ENCODE results near the gene EXD3. TPM values are rescaled to one million over a fixed set of nuclear protein-coding genes. Genes with fewer than 3 reads are reported as not detected.

The EXD3 gene
- total RNA-seq, 1 donor from 2014 or later: 19.5 TPM

GRCh38 chr9:137275588-137276472 is 147.1 kb downstream of the EXD3 start:
- TF ChIP-seq, protein P1, sequence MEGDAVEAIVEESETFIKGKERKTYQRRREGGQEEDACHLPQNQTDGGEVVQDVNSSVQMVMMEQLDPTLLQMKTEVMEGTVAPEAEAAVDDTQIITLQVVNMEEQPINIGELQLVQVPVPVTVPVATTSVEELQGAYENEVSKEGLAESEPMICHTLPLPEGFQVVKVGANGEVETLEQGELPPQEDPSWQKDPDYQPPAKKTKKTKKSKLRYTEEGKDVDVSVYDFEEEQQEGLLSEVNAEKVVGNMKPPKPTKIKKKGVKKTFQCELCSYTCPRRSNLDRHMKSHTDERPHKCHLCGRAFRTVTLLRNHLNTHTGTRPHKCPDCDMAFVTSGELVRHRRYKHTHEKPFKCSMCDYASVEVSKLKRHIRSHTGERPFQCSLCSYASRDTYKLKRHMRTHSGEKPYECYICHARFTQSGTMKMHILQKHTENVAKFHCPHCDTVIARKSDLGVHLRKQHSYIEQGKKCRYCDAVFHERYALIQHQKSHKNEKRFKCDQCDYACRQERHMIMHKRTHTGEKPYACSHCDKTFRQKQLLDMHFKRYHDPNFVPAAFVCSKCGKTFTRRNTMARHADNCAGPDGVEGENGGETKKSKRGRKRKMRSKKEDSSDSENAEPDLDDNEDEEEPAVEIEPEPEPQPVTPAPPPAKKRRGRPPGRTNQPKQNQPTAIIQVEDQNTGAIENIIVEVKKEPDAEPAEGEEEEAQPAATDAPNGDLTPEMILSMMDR (conservative IDR thresholded peaks at IDR 0.05): no peak
- H3K27me3 Mint-ChIP-seq: no peaks in the 10 kb centered on the region
- peak overlapping the region; percentile 61 for H3K27ac Mint-ChIP-seq
- H3K4me3 Mint-ChIP-seq: peak overlapping the region; percentile 14
- no peaks in the 10 kb centered on the region for H3K9me3 Mint-ChIP-seq
- DNase-seq (ENCODE audit: extremely low spot score, unreplicated experiment): peak; percentile 66
- no peaks in the 10 kb centered on the region for H3K36me3 Mint-ChIP-seq
- H3K4me1 Mint-ChIP-seq (ENCODE audit: unreplicated experiment): peaks cover 17% of the 10 kb centered on the region

DNA sequence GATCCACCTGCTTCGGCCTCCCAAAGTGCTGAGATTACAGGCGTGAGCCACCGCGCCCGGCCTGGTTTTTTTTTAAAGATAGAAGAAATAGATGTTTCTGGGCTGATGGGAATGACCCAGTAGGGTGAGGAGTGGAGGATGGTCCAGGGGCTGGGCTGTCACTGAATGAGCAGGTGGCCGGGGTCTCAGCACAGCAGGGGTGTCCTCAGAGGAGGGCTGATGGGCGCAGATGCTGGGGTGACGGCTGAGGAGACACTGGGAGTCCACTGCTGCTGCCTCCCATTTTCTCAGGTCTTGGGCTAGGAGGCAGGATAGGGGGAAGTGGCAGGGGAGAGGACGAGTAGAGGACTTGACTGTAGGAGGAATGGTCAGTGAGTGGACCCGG is 147.8 kb downstream of the EXD3 start:
- H3K9me3 Mint-ChIP-seq: no peaks in the 10 kb centered on the region
- peak overlapping the region; percentile 14 for H3K4me3 Mint-ChIP-seq
- H3K27me3 Mint-ChIP-seq: no peaks in the 10 kb centered on the region
- H3K36me3 Mint-ChIP-seq: no peaks in the 10 kb centered on the region
- no peak for DNase-seq (ENCODE audit: extremely low spot score, unreplicated experiment)
- peaks cover 17% of the 10 kb centered on the region for H3K4me1 Mint-ChIP-seq (ENCODE audit: unreplicated experiment)
- H3K27ac Mint-ChIP-seq: peak overlapping the region; percentile 61
- TF ChIP-seq, protein P1 (conservative IDR thresholded peaks at IDR 0.05): no peak

- DNase-seq (ENCODE audit: extremely low spot score, unreplicated experiment): no peak
- no peaks in the 10 kb centered on the region for H3K9me3 Mint-ChIP-seq
- H3K27ac Mint-ChIP-seq: no peak overlapping the region
- no peak overlapping the region for H3K4me3 Mint-ChIP-seq
- no peaks in the 10 kb centered on the region for H3K36me3 Mint-ChIP-seq
- no peaks in the 10 kb centered on the region for H3K27me3 Mint-ChIP-seq
- TF ChIP-seq, protein P1 (conservative IDR thresholded peaks at IDR 0.05): no peak
- peaks cover 17% of the 10 kb centered on the region for H3K4me1 Mint-ChIP-seq (ENCODE audit: unreplicated experiment)
Measured at GRCh38 chr9:137273611-137274320, 149.2 kb downstream of the EXD3 start.

- no peaks in the 10 kb centered on the region for H3K36me3 Mint-ChIP-seq
- TF ChIP-seq, protein P1 (conservative IDR thresholded peaks at IDR 0.05): no peak
- H3K4me3 Mint-ChIP-seq: no peak overlapping the region
- no peak for DNase-seq (ENCODE audit: extremely low spot score, unreplicated experiment)
- no peak overlapping the region for H3K27ac Mint-ChIP-seq
- H3K4me1 Mint-ChIP-seq (ENCODE audit: unreplicated experiment): peaks cover 17% of the 10 kb centered on the region
- H3K27me3 Mint-ChIP-seq: no peaks in the 10 kb centered on the region
- no peaks in the 10 kb centered on the region for H3K9me3 Mint-ChIP-seq
Measured at GRCh38 chr9:137273095-137273490, 149.9 kb downstream of the EXD3 start.

GRCh38 chr9:137272241-137273094 is 150.5 kb downstream of the EXD3 start:
- H3K27ac Mint-ChIP-seq: no peak overlapping the region
- H3K4me1 Mint-ChIP-seq (ENCODE audit: unreplicated experiment): peaks cover 17% of the 10 kb centered on the region
- H3K27me3 Mint-ChIP-seq: no peaks in the 10 kb centered on the region
- no peak overlapping the region for H3K4me3 Mint-ChIP-seq
- no peaks in the 10 kb centered on the region for H3K9me3 Mint-ChIP-seq
- H3K36me3 Mint-ChIP-seq: no peaks in the 10 kb centered on the region
- TF ChIP-seq, protein P1 (conservative IDR thresholded peaks at IDR 0.05): no peak
- DNase-seq (ENCODE audit: extremely low spot score, unreplicated experiment): peak; percentile 65
